OCI-LY1 (cell line): ENCODE results near the gene RASL12.

Experiments used
- H2AFZ ChIP-seq: fragments of 200-600 bp; sonication (generic), shearing (Covaris generic); 2 replicates; pipeline ENCODE4 v1.6.0; 2014; ENCODE audit warnings: antibody characterized with exemption, mild to moderate bottlenecking, low read length
- H3F3A ChIP-seq: fragments of 200-600 bp; sonication (generic), shearing (Covaris generic); 2 replicates; pipeline ENCODE4 v1.6.0; 2014; ENCODE audit warnings: mild to moderate bottlenecking, antibody characterized with exemption, low read length, moderate library complexity; ENCODE audit not compliant: insufficient read depth
- H3K27ac ChIP-seq: fragments of 200-600 bp; sonication (generic); 2 replicates; pipeline ENCODE4 v1.5.1; 2014; ENCODE audit warnings: low read length, mixed run types, mild to moderate bottlenecking, low read depth; ENCODE audit not compliant: poor library complexity, severe bottlenecking
- H3K27me3 ChIP-seq: fragments of 200-600 bp; sonication (generic); 2 replicates; pipeline ENCODE4 v1.6.0; 2014; ENCODE audit warnings: antibody characterized with exemption, mild to moderate bottlenecking, low read length, moderate library complexity; ENCODE audit not compliant: insufficient read depth
- H3K36me3 ChIP-seq: fragments of 200-600 bp; sonication (generic); 2 replicates; pipeline ENCODE4 v1.6.1; 2014; ENCODE audit warnings: mild to moderate bottlenecking, antibody characterized with exemption, low read length, moderate library complexity, mixed read lengths; ENCODE audit not compliant: insufficient read depth
- H3K4me1 ChIP-seq: fragments of 200-600 bp; sonication (generic); 2 replicates; pipeline ENCODE4 v1.5.1; 2014; ENCODE audit warnings: mild to moderate bottlenecking, low read length, moderate library complexity; ENCODE audit not compliant: insufficient read depth, severe bottlenecking
- H3K4me2 ChIP-seq: fragments of 200-600 bp; sonication (generic), shearing (Covaris generic); 2 replicates; pipeline ENCODE4 v1.6.1; 2014; ENCODE audit warnings: low read length
- H3K4me3 ChIP-seq: fragments of 200-600 bp; sonication (generic); 2 replicates; pipeline ENCODE4 v1.5.1; 2014; ENCODE audit warnings: low read length, low read depth, mild to moderate bottlenecking, mixed read lengths; ENCODE audit not compliant: poor library complexity, severe bottlenecking
- H3K79me2 ChIP-seq: fragments of 200-600 bp; shearing (Covaris generic); 2 replicates; pipeline ENCODE4 v1.6.1; 2016; ENCODE audit warnings: mixed run types, low read length, mixed read lengths; ENCODE audit not compliant: insufficient read depth
- H3K9ac ChIP-seq: fragments of 200-600 bp; sonication (generic), shearing (Covaris generic); 2 replicates; pipeline ENCODE4 v1.6.1; 2014; ENCODE audit warnings: mild to moderate bottlenecking, low read length, mixed read lengths
- H3K9me2 ChIP-seq: fragments of 200-600 bp; sonication (generic), shearing (Covaris generic); 2 replicates; pipeline ENCODE4 v1.6.1; 2014; ENCODE audit warnings: low read depth, mild to moderate bottlenecking, low read length, mixed read lengths
- H3K9me3 ChIP-seq: fragments of 200-600 bp; shearing (Covaris generic); 2 replicates; pipeline ENCODE4 v1.6.1; 2014; ENCODE audit warnings: low read length, mixed read lengths
- H4K20me1 ChIP-seq: fragments of 200-600 bp; sonication (generic), shearing (Covaris generic); 2 replicates; pipeline ENCODE4 v1.6.0; 2016; ENCODE audit warnings: mild to moderate bottlenecking, low read length; ENCODE audit not compliant: insufficient read depth
- CTCF ChIP-seq: fragments of 200-600 bp; sonication (generic), shearing (Covaris generic); IDR thresholded peaks from 2 replicates; pipeline ENCODE4 v1.5.1; 2017; ENCODE audit warnings: mild to moderate bottlenecking, antibody characterized with exemption, low read length, moderate library complexity, mixed read lengths
- EZH2 ChIP-seq: fragments of 200-600 bp; sonication (generic), shearing (Covaris generic); IDR thresholded peaks from 2 replicates; pipeline ENCODE4 v1.8.0; 2017; ENCODE audit warnings: borderline replicate concordance, mixed run types, mild to moderate bottlenecking, antibody characterized with exemption, low read length, moderate library complexity, mixed read lengths

Gene RASL12, protein sequence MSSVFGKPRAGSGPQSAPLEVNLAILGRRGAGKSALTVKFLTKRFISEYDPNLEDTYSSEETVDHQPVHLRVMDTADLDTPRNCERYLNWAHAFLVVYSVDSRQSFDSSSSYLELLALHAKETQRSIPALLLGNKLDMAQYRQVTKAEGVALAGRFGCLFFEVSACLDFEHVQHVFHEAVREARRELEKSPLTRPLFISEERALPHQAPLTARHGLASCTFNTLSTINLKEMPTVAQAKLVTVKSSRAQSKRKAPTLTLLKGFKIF

GRCh38 chr15:65067645-65068402 lies at the start of gene RASL12:
RASL12 (minus strand) TSS chr15:65067991; CDS start chr15:65067835, 156 bp downstream.
- H2AFZ ChIP-seq, result no peak within 1 kb of the TSS
- H3F3A ChIP-seq, result no peaks in the 10 kb centered on the region
- H3K27ac ChIP-seq, result no peak within 1 kb of the TSS
- TF ChIP-seq CTCF (no peak), EZH2 (no peak)
- no peaks in the 10 kb centered on the region for H3K4me1 ChIP-seq
- no peak within 1 kb of the TSS for H3K4me3 ChIP-seq
- peaks cover 3% of the 10 kb centered on the region for H3K27me3 ChIP-seq
- no peaks in the 10 kb centered on the region for H3K9me2 ChIP-seq
- no peak within 1 kb of the TSS for H3K9ac ChIP-seq
- H3K9me3 ChIP-seq, result no peaks in the 10 kb centered on the region
- H3K79me2 ChIP-seq, result no peaks in the 10 kb centered on the region
- H3K36me3 ChIP-seq, result no peaks in the 10 kb centered on the region
- no peak within 1 kb of the TSS for H3K4me2 ChIP-seq
- H4K20me1 ChIP-seq, result no peaks in the 10 kb centered on the region

DNA sequence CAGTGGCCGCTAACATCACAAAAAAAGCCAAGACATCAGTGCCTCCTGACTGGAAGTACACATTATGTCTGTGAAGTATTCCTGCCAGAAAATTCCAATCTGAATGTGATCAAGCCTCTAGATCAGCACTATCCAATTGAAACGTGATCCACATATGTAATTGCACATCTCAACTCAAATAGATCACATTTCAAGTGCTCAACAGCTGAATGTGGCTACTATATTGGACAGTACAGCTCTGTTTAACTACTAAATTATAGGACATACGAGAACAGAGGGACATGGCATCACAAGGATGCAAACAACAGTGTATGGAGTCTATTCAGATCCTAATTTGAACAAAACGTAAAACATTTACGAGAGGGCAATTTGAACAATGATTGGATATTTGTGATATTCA lies 47.8 kb upstream of the RASL12 start:
- H3K27me3 ChIP-seq, result no peaks in the 10 kb centered on the region
- no peaks in the 10 kb centered on the region for H3F3A ChIP-seq
- no peaks in the 10 kb centered on the region for H4K20me1 ChIP-seq
- no peak overlapping the region for H3K4me3 ChIP-seq
- H3K9me3 ChIP-seq, result no peaks in the 10 kb centered on the region
- H3K36me3 ChIP-seq, result peaks cover 81% of the 10 kb centered on the region
- no peaks in the 10 kb centered on the region for H3K79me2 ChIP-seq
- H3K9me2 ChIP-seq, result no peaks in the 10 kb centered on the region
- no peak overlapping the region for H3K27ac ChIP-seq
- no peak overlapping the region for H3K4me2 ChIP-seq
- H3K9ac ChIP-seq, result no peak overlapping the region
- no peaks in the 10 kb centered on the region for H3K4me1 ChIP-seq
- no peak overlapping the region for H2AFZ ChIP-seq
- no peak for TF ChIP-seq CTCF
- no peak for TF ChIP-seq EZH2

- Histone ChIP-seq H4K20me1 (no peaks in the 10 kb centered on the region), H3K27me3 (no peaks in the 10 kb centered on the region), H3K79me2 (no peaks in the 10 kb centered on the region), H3K36me3 (peaks cover 78% of the 10 kb centered on the region), H2AFZ (no peak within 1 kb of the TSS), H3K4me2 (no peak within 1 kb of the TSS), H3K4me1 (no peaks in the 10 kb centered on the region), H3K9ac (no peak within 1 kb of the TSS), H3K9me2 (no peaks in the 10 kb centered on the region), H3K9me3 (no peaks in the 10 kb centered on the region), H3K4me3 (no peak within 1 kb of the TSS), H3F3A (no peaks in the 10 kb centered on the region), H3K27ac (no peak within 1 kb of the TSS)
- TF ChIP-seq CTCF, result no peak
- TF ChIP-seq EZH2, result no peak
Measured at GRCh38 chr15:65115086-65115485, 47.3 kb upstream of the RASL12 start, which contains the start of gene UBAP1L. UBAP1L (minus strand) TSS chr15:65115200; CDS start chr15:65106215, 8,985 bp downstream.
